T-cell (primary cell): ENCODE measurements around the gene ZNF445. TPM values are rescaled to one million over a fixed set of nuclear protein-coding genes. Genes with fewer than 3 reads are reported as not detected.
"Not testable (repeated sequence)": the region's sequence is repeated elsewhere in the genome, so short reads cannot be mapped to it uniquely, and the experiment has no call there.

ENCODE experiments used
- ATAC-seq, 4 experiments: fragments of 200-7000 bp in 3 of 4; fragments of 150-1000 bp in 1 of 4; cut with Tn5 transposase; replicated peaks in 1 of 4; 1 replicate in 3 of 4; 2 replicates in 1 of 4; pipeline ENCODE4 v1.10.0; 2021; ENCODE audit warnings: moderate library complexity in 3 of 4, mild to moderate bottlenecking in 2 of 4, moderate number of reproducible peaks in 1 of 4
- CTCF ChIA-PET, 2 donors: fragments of 300-600 bp; sonication (Branson Sonifier 250); formaldehyde crosslinking; loops; one replicate each; lab custom pipeline; 2022; ENCODE audit warnings: antibody characterized with exemption in 2 of 2; lab: Charles Lee
- POLR2A ChIA-PET, 2 donors: fragments of 300-600 bp; sonication (Branson Sonifier 250); formaldehyde crosslinking; loops; one replicate each; lab custom pipeline; 2022; ENCODE audit warnings: antibody characterized with exemption in 2 of 2; lab: Charles Lee
- DNase-seq, 35 experiments: peaks; one replicate each; pipeline versions ENCODE4 v3.0.0 to v3.0.0-alpha.2; 2013 to 2023
- H3K27ac ChIP-seq: one replicate; pipeline ENCODE4 v1.5.1; 2013; ENCODE audit warnings: low read length
- H3K27me3 ChIP-seq, 2 experiments: replicated peaks in 1 of 2; 1 replicate in 1 of 2; 2 replicates in 1 of 2; pipeline versions ENCODE4 v1.6.1 to v1.7.0; 2013; ENCODE audit warnings: low read length in 1 of 2, mixed read lengths in 1 of 2; ENCODE audit not compliant: control insufficient read depth in 2 of 2, insufficient read depth in 2 of 2; ENCODE audit errors: extremely low read depth in 1 of 2
- H3K36me3 ChIP-seq, 2 donors: 1 replicate in 1 of 2; 2 replicates in 1 of 2; pipeline versions ENCODE4 v1.6.1 to v1.7.0; 2013; ENCODE audit warnings: low read length in 1 of 2; ENCODE audit not compliant: control insufficient read depth in 2 of 2, insufficient read depth in 1 of 2; ENCODE audit errors: extremely low read depth in 1 of 2
- H3K4me1 ChIP-seq, 2 experiments: 1 replicate in 1 of 2; 2 replicates in 1 of 2; pipeline versions ENCODE4 v1.6.1 to v1.7.0; 2013; ENCODE audit warnings: low read length in 2 of 2, mixed read lengths in 1 of 2; ENCODE audit not compliant: insufficient read depth in 2 of 2, control insufficient read depth in 1 of 2; ENCODE audit errors: extremely low read depth in 1 of 2
- H3K4me3 ChIP-seq, 2 donors: 1 replicate in 1 of 2; 2 replicates in 1 of 2; pipeline versions ENCODE4 v1.5.1 to v1.7.0; 2013; ENCODE audit warnings: mild to moderate bottlenecking in 2 of 2, low read length in 1 of 2, moderate library complexity in 1 of 2; ENCODE audit not compliant: control insufficient read depth in 1 of 2; ENCODE audit errors: extremely low read depth in 1 of 2
- H3K9me3 ChIP-seq: 2 replicates; pipeline ENCODE4 v1.7.0; 2013
- H3K27ac Mint-ChIP-seq, 2 donors: one replicate each; pipeline ENCODE4 v1.8.0; 2020 to 2021; ENCODE audit warnings: mild to moderate bottlenecking in 2 of 2, mixed read lengths in 2 of 2
- H3K27me3 Mint-ChIP-seq, 2 donors: one replicate each; pipeline ENCODE4 v1.8.0; 2021 to 2022; ENCODE audit warnings: mixed read lengths in 2 of 2
- H3K36me3 Mint-ChIP-seq: one replicate; pipeline ENCODE4 v1.8.0; 2021; ENCODE audit warnings: mixed read lengths
- H3K4me1 Mint-ChIP-seq, 3 donors: one replicate each; pipeline ENCODE4 v1.8.0; 2020 to 2022; ENCODE audit warnings: mixed read lengths in 3 of 3, mild to moderate bottlenecking in 1 of 3
- H3K4me3 Mint-ChIP-seq, 3 donors: one replicate each; pipeline ENCODE4 v1.8.0; 2020 to 2022; ENCODE audit warnings: mild to moderate bottlenecking in 3 of 3, mixed read lengths in 3 of 3, moderate library complexity in 3 of 3
- H3K9me3 Mint-ChIP-seq, 3 donors: one replicate each; pipeline ENCODE4 v1.8.0; 2020 to 2022; ENCODE audit warnings: mixed read lengths in 3 of 3
- WGBS: methylation state at CpG from one replicate; pipeline ENCODE4 v1.1.5; 2013; ENCODE audit warnings: missing lambda C conversion rate; ENCODE audit not compliant: insufficient coverage; 5-methylcytosine and 5-hydroxymethylcytosine counted together
- total RNA-seq, 35 experiments: library from RNA in 6 of 35; stranded (reverse) in 6 of 35; fragments of 120-200 nt in 1 of 35; gene quantifications; one replicate each; pipeline versions ENCODE4 v1.2.1 to v1.2.4 and lab custom pipeline; 2013 to 2026

Gene ZNF445
- total RNA-seq, 5 donors from 2014 or later (not counting 1 experiment from before 2014, with no cell fraction given), result 14.1 to 34.8 (median 29.6) TPM

GRCh38 chr3:44464920-44465319 lies 12.6 kb downstream of the ZNF445 start:
- POLR2A ChIA-PET, result not testable (repeated sequence)

DNA sequence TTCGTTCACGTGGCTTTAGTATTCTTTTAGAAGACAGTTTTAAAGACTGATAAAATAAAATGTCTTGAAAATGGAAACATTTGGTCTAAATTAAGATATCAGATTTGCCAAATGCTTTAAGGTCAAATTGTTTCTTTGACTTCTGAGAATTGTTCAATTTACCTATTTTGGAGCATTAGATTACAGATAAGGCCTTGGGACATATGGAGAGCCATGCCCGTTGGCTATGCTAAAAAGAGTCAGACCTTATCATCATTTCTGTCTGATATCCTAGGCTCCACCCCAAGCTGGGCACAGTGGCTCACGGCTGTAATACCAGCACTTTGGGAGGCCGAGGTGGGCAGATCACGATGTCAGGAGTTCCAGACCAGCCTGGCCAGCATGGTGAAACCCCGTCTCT lies 13.0 kb downstream of the ZNF445 start:
- Mint-ChIP-seq H3K27ac (no peak overlapping the region), H3K4me3 (no peak overlapping the region), H3K27me3 (no peaks in the 10 kb centered on the region), H3K4me1 (peaks cover 8 to 12% (median 11%) of the 10 kb centered on the region in 3 donors), H3K9me3 (peaks cover 9 to 21% (median 13%) of the 10 kb centered on the region in 3 donors), H3K36me3 (peaks cover 58% of the 10 kb centered on the region)
- 95% methylated on average over 7 of the region's 7 CpGs for WGBS
- Histone ChIP-seq H3K27me3 (no peaks in the 10 kb centered on the region), H3K4me1 (no peaks in the 10 kb centered on the region), H3K36me3 (peaks cover 16 to 38% of the 10 kb centered on the region in 2 donors), H3K27ac (no peak overlapping the region), H3K4me3 (no peak overlapping the region), H3K9me3 (no peaks in the 10 kb centered on the region)
- no peak for DNase-seq
- ChIA-PET CTCF (no interaction called here), POLR2A (no interaction called here)
- ATAC-seq, result no peak

More at GRCh38 chr3:44464920-44465319, 12.6 kb downstream of the ZNF445 start:
- H3K9me3 ChIP-seq, H3K4me1 ChIP-seq, CTCF ChIA-PET, H3K27ac Mint-ChIP-seq, DNase-seq, H3K4me3 ChIP-seq, H3K27me3 ChIP-seq, H3K27ac ChIP-seq, ATAC-seq, H3K4me3 Mint-ChIP-seq, H3K27me3 Mint-ChIP-seq: not testable (repeated sequence)
- peaks cover 5 to 11% (median 10%) of the 10 kb centered on the region in 3 donors for H3K4me1 Mint-ChIP-seq
- WGBS, result 97% methylated on average over 4 of the region's 7 CpGs
- peaks cover 9 to 19% (median 13%) of the 10 kb centered on the region in 3 donors for H3K9me3 Mint-ChIP-seq
- peaks cover 13 to 39% of the 10 kb centered on the region in 2 donors for H3K36me3 ChIP-seq
- peaks cover 54% of the 10 kb centered on the region for H3K36me3 Mint-ChIP-seq

- H3K4me3 ChIP-seq, H3K27me3 Mint-ChIP-seq, DNase-seq, H3K27me3 ChIP-seq, H3K27ac Mint-ChIP-seq, POLR2A ChIA-PET, CTCF ChIA-PET, ATAC-seq, H3K4me1 Mint-ChIP-seq, H3K9me3 ChIP-seq, H3K4me1 ChIP-seq, H3K27ac ChIP-seq, H3K4me3 Mint-ChIP-seq: not testable (repeated sequence)
- Mint-ChIP-seq H3K9me3 (peaks cover 9 to 24% (median 13%) of the 10 kb centered on the region in 3 donors), H3K36me3 (peaks cover 68% of the 10 kb centered on the region)
- H3K36me3 ChIP-seq, result peaks cover 21 to 51% of the 10 kb centered on the region in 2 donors
- WGBS, result no CpG with 5 or more reads among the region's 4 CpGs
Observed at GRCh38 chr3:44460050-44460449, 17.4 kb downstream of the ZNF445 start.

DNA sequence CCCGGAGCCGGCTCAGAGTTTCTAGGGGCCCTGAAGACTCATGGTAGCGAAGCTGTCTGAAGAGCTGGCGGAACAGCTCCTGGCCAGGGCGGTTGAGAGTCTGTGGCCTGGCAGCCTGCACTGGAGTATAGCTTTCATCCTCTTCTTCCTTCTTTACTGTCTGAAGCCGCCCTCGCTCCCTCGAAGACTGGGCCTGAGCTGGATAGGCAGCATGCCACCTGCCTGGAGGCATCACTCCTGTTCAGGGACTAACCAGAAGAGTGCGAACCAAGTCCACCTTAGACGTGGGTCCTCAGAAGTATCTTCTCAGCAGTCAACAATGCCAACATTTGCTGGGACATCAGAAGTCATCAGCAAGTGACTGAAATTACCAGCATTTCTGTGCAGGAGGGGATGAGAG lies 22.2 kb downstream of the ZNF445 start:
- peaks cover 0 to 9% (median 2%) of the 10 kb centered on the region in 3 donors for H3K9me3 Mint-ChIP-seq
- ATAC-seq (no peak), DNase-seq (no peak)
- peaks cover 64% of the 10 kb centered on the region for H3K36me3 Mint-ChIP-seq
- Histone ChIP-seq H3K4me1 (no peaks in the 10 kb centered on the region), H3K27me3 (no peaks in the 10 kb centered on the region), H3K9me3 (no peaks in the 10 kb centered on the region), H3K4me3 (no peak overlapping the region), H3K27ac (no peak overlapping the region), H3K36me3 (peaks cover 25 to 57% of the 10 kb centered on the region in 2 donors)
- H3K4me1 Mint-ChIP-seq, result peaks cover 2 to 6% (median 2%) of the 10 kb centered on the region in 3 donors
- H3K4me3 Mint-ChIP-seq, result no peak overlapping the region
- no peak overlapping the region for H3K27ac Mint-ChIP-seq
- H3K27me3 Mint-ChIP-seq, result no peaks in the 10 kb centered on the region
- 100% methylated on average over 9 of the region's 10 CpGs for WGBS
- POLR2A ChIA-PET, result no interaction called here
- CTCF ChIA-PET, result no interaction called here

GRCh38 chr3:44454258-44454657 lies 23.2 kb downstream of the ZNF445 start:
- H3K36me3 Mint-ChIP-seq, result peaks cover 64% of the 10 kb centered on the region
- no peak overlapping the region for H3K27ac Mint-ChIP-seq
- H3K27me3 Mint-ChIP-seq, result no peaks in the 10 kb centered on the region
- no peak for ATAC-seq
- CTCF ChIA-PET, result no interaction called here
- no CpG with 5 or more reads among the region's 4 CpGs for WGBS
- no peak for DNase-seq
- Histone ChIP-seq H3K4me3 (no peak overlapping the region), H3K27me3 (no peaks in the 10 kb centered on the region), H3K27ac (no peak overlapping the region), H3K9me3 (no peaks in the 10 kb centered on the region), H3K4me1 (no peaks in the 10 kb centered on the region), H3K36me3 (peaks cover 20 to 65% of the 10 kb centered on the region in 2 donors)
- peaks cover 0 to 2% (median 1%) of the 10 kb centered on the region in 3 donors for H3K4me1 Mint-ChIP-seq
- no peak overlapping the region for H3K4me3 Mint-ChIP-seq
- peaks cover 0 to under 1% (median 0%) of the 10 kb centered on the region in 3 donors for H3K9me3 Mint-ChIP-seq
- POLR2A ChIA-PET, result no interaction called here

GRCh38 chr3:44451441-44451840 lies 26.0 kb downstream of the ZNF445 start:
- CTCF ChIA-PET, result interaction anchor here in 1 of 2 donors (0.5 kb wide), 1 partner anchor 65 kb away, joined by 3 read pairs; no protein-coding TSS in a partner anchor
- Histone ChIP-seq H3K36me3 (peaks cover 32 to 80% of the 10 kb centered on the region in 2 donors), H3K4me1 (no peaks in the 10 kb centered on the region), H3K9me3 (peaks cover 5% of the 10 kb centered on the region), H3K27me3 (no peaks in the 10 kb centered on the region), H3K27ac (no peak overlapping the region), H3K4me3 (no peak overlapping the region)
- POLR2A ChIA-PET, result no interaction called here
- no peaks in the 10 kb centered on the region for H3K27me3 Mint-ChIP-seq
- H3K36me3 Mint-ChIP-seq, result peaks cover 81% of the 10 kb centered on the region
- H3K4me3 Mint-ChIP-seq, result no peak overlapping the region
- H3K9me3 Mint-ChIP-seq, result peaks cover 0 to 21% (median 11%) of the 10 kb centered on the region in 3 donors
- DNase-seq, result no peak
- H3K27ac Mint-ChIP-seq, result no peak overlapping the region
- WGBS, result no CpG with 5 or more reads among the region's 3 CpGs
- peaks cover 0 to 1% (median 0%) of the 10 kb centered on the region in 3 donors for H3K4me1 Mint-ChIP-seq
- no peak for ATAC-seq
